Upper lobe of left lung (tissue), 4 donors: ENCODE data around the gene RANBP9.

ENCODE experiments used
- EP300 ChIP-seq, 4 donors: sonication (generic); formaldehyde crosslinking; IDR thresholded peaks; one replicate each; pipeline ENCODE4 v1.5.1; 2017; ENCODE audit warnings: antibody characterized with exemption in 4 of 4, control low read depth in 2 of 4
- POLR2A ChIP-seq, 4 donors: fragments of 450-650 bp; IDR thresholded peaks; one replicate each; pipeline ENCODE4 v1.5.1; 2016 to 2017; ENCODE audit warnings: antibody characterized with exemption in 4 of 4, mild to moderate bottlenecking in 2 of 4

DNA sequence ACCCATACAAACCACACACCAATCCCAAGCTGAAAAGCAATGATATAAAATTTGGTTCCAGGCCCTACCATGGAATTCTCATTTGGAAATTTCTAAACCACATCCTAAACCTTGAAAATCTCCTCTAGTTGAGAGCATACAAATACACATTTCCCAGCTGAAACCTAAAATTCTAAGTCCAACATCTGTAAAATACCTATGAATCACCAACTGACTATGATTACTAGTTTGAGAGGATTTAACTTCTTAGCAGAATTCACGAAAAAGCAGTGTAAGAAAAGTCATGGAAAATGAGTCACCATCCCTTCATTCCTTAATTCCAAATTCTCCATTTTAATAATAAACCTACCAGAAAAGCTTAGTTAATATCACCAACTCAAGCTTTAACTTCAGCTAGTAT lies 15.4 kb downstream of the RANBP9 start:
- no peak for TF ChIP-seq POLR2A (IDR thresholded peaks at IDR 0.05)
- TF ChIP-seq EP300 (IDR thresholded peaks at IDR 0.05): no peak
